CD4-positive, alpha-beta T cell (primary cell): ENCODE measurements around the gene PDE9A. TPM values are rescaled to one million over a fixed set of nuclear protein-coding genes. Genes with fewer than 3 reads are reported as not detected.

Source experiments
- ATAC-seq: fragments of 200-7000 bp; cut with Tn5 transposase; one replicate; pipeline ENCODE4 v1.10.0; 2022; ENCODE audit warnings: mild to moderate bottlenecking; ENCODE audit not compliant: poor library complexity
- CTCF ChIA-PET: fragments of 350-600 bp; sonication (Branson Sonifier 250); formaldehyde crosslinking; loops from one replicate; lab custom pipeline; 2021; ENCODE audit warnings: antibody characterized with exemption, inconsistent platforms; lab: Charles Lee
- POLR2A ChIA-PET: fragments of 350-600 bp; sonication (Branson Sonifier 250); formaldehyde crosslinking; loops from one replicate; lab custom pipeline; 2021; ENCODE audit warnings: antibody characterized with exemption, inconsistent platforms; lab: Charles Lee
- DNase-seq, 14 experiments: peaks; one replicate each; pipeline ENCODE4 v3.0.0-alpha.2; 2013 to 2020; ENCODE audit warnings: mixed read lengths in 2 of 14
- H3K27ac ChIP-seq, 2 donors: one replicate each; pipeline versions ENCODE4 v1.5.1 to v1.7.0; 2013; ENCODE audit warnings: low read length in 2 of 2, low read depth in 1 of 2, mild to moderate bottlenecking in 1 of 2
- H3K27me3 ChIP-seq, 2 experiments: 1 replicate in 1 of 2; 2 replicates in 1 of 2; pipeline versions ENCODE4 v1.6.1 to v1.7.0; 2013; ENCODE audit warnings: low read length in 2 of 2, control low read depth in 1 of 2, mild to moderate bottlenecking in 1 of 2, moderate library complexity in 1 of 2; ENCODE audit not compliant: insufficient read depth in 2 of 2, control insufficient read depth in 1 of 2
- H3K36me3 ChIP-seq: one replicate; pipeline ENCODE4 v1.6.1; 2013; ENCODE audit warnings: low read length, control low read depth; ENCODE audit not compliant: insufficient read depth
- H3K4me1 ChIP-seq: one replicate; pipeline ENCODE4 v1.6.1; 2013; ENCODE audit warnings: low read length, control low read depth; ENCODE audit not compliant: insufficient read depth
- H3K4me3 ChIP-seq: one replicate; pipeline ENCODE4 v1.5.1; 2013; ENCODE audit warnings: mild to moderate bottlenecking, low read length, moderate library complexity
- H3K9me3 ChIP-seq, 2 experiments: 1 replicate in 1 of 2; 2 replicates in 1 of 2; pipeline versions ENCODE4 v1.6.1 to v1.7.0; 2013; ENCODE audit warnings: low read length in 2 of 2, mild to moderate bottlenecking in 2 of 2, control low read depth in 1 of 2, moderate library complexity in 1 of 2; ENCODE audit not compliant: control insufficient read depth in 1 of 2, insufficient read depth in 1 of 2
- H3K27ac Mint-ChIP-seq: one replicate; pipeline ENCODE4 v1.8.0; 2020; ENCODE audit warnings: mixed read lengths
- H3K27me3 Mint-ChIP-seq: one replicate; pipeline ENCODE4 v1.8.0; 2021; ENCODE audit warnings: mixed read lengths
- H3K36me3 Mint-ChIP-seq: one replicate; pipeline ENCODE4 v1.8.0; 2021; ENCODE audit warnings: low read depth, mixed read lengths
- H3K4me1 Mint-ChIP-seq: one replicate; pipeline ENCODE4 v1.8.0; 2021; ENCODE audit warnings: low read depth, mixed read lengths
- H3K4me3 Mint-ChIP-seq: one replicate; pipeline ENCODE4 v1.8.0; 2020; ENCODE audit warnings: mild to moderate bottlenecking, mixed read lengths
- H3K9me3 Mint-ChIP-seq: one replicate; pipeline ENCODE4 v1.8.0; 2020; ENCODE audit warnings: mixed read lengths
- CTCF ChIP-seq: fragments of 200-600 bp; IDR thresholded peaks from one replicate; pipeline ENCODE4 v1.8.0; 2022; ENCODE audit warnings: antibody characterized with exemption, mild to moderate bottlenecking
- intact Hi-C, 2 experiments: fragments of 100-400 bp; cut with DNase I in 1 of 2; cut with micrococcal nuclease in 1 of 2; formaldehyde crosslinking; loops; one replicate each; pipeline versions ENCODE4 v1.15.1 to v1.9.0; 2023 to 2025; cut with DNase I, micrococcal nuclease
- total RNA-seq, 174 experiments: library from RNA in 2 of 174; stranded (reverse) in 2 of 174; gene quantifications; one replicate each; pipeline ENCODE4 v1.2.3 and lab custom pipeline; 2021 to 2026

Gene PDE9A
- total RNA-seq, 2 experiments from 2014 or later = 12.6 to 13.2 TPM

DNA sequence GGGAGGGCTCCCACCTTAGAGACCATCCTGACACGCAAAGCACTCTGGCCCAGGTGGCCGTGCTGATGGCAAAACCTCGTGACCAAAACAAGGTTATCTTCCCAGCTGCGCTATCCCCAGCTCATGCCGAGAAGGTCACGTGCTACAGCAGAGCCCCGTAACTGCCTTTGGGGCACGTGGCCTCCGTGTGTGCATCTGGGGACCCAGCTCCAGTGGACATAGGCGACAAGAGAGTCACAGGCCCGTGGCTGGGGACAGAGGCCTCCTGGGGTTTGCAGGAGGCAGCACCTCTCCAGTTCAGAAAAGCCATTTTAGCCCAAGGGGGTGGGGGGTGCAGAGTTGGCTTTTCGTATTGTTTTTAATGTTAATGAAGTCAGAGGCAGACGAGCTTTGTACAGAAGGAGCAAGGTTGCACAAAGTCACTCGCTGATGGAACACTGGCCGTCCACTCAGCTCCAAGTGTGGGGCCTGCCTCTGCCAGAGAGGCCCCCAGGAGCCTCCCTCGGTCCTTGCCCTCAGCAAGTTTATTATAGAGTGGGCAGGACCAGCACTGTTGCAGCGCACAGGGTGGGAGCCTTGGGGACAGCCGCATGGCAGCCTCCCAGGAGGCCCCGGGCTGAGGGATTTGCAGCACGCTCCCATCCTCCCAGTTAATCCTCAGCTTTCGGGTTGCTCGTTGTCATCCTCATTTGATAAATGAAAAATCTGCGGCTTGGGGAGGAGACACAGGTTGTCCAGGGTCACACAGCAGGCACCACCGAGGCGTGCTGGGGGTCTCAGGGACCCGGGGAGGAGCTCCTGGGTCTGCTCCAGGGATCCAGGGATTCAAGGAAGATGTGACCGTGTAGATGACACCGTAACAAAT, 8.0 kb upstream of the PDE9A start:
- ChIA-PET CTCF (no interaction called here), POLR2A (interaction anchor here (1.3 kb wide), 1 partner anchor 7 kb away, joined by 3 read pairs; no protein-coding TSS in a partner anchor)
- no peak overlapping the region for H3K4me3 ChIP-seq
- H3K36me3 ChIP-seq = no peaks in the 10 kb centered on the region
- no peaks in the 10 kb centered on the region for H3K27me3 ChIP-seq
- intact Hi-C loops = no loop called here
- H3K27ac ChIP-seq = no peak overlapping the region
- H3K9me3 ChIP-seq = no peaks in the 10 kb centered on the region
- no peak for ATAC-seq
- Mint-ChIP-seq H3K9me3 (no peaks in the 10 kb centered on the region), H3K27ac (no peak overlapping the region), H3K4me1 (no peaks in the 10 kb centered on the region), H3K27me3 (peaks cover 5% of the 10 kb centered on the region), H3K4me3 (no peak overlapping the region), H3K36me3 (no peaks in the 10 kb centered on the region)
- DNase-seq = no peak
- no peak for TF ChIP-seq CTCF
- no peaks in the 10 kb centered on the region for H3K4me1 ChIP-seq

GRCh38 chr21:42646076-42646825, 7.2 kb upstream of the PDE9A start:
- POLR2A ChIA-PET = no interaction called here
- no peak for TF ChIP-seq CTCF
- Mint-ChIP-seq H3K27ac (no peak overlapping the region), H3K4me3 (no peak overlapping the region), H3K27me3 (peaks cover 5% of the 10 kb centered on the region), H3K9me3 (no peaks in the 10 kb centered on the region), H3K36me3 (no peaks in the 10 kb centered on the region), H3K4me1 (no peaks in the 10 kb centered on the region)
- DNase-seq (no peak), ATAC-seq (no peak)
- no peak overlapping the region for H3K27ac ChIP-seq
- intact Hi-C loops = no loop called here
- H3K9me3 ChIP-seq = no peaks in the 10 kb centered on the region
- CTCF ChIA-PET = no interaction called here
- H3K4me1 ChIP-seq = no peaks in the 10 kb centered on the region
- H3K4me3 ChIP-seq = no peak overlapping the region
- no peaks in the 10 kb centered on the region for H3K36me3 ChIP-seq
- no peaks in the 10 kb centered on the region for H3K27me3 ChIP-seq

GRCh38 chr21:42646836-42647235, 6.6 kb upstream of the PDE9A start:
- ChIA-PET CTCF (no interaction called here), POLR2A (no interaction called here)
- Histone ChIP-seq H3K9me3 (no peaks in the 10 kb centered on the region), H3K4me3 (no peak overlapping the region), H3K27ac (no peak overlapping the region), H3K4me1 (no peaks in the 10 kb centered on the region), H3K36me3 (no peaks in the 10 kb centered on the region), H3K27me3 (no peaks in the 10 kb centered on the region)
- peaks cover 4% of the 10 kb centered on the region for H3K27me3 Mint-ChIP-seq
- H3K27ac Mint-ChIP-seq = no peak overlapping the region
- no peaks in the 10 kb centered on the region for H3K36me3 Mint-ChIP-seq
- TF ChIP-seq CTCF = no peak
- no peaks in the 10 kb centered on the region for H3K4me1 Mint-ChIP-seq
- no peaks in the 10 kb centered on the region for H3K9me3 Mint-ChIP-seq
- no peak for ATAC-seq
- no peak for DNase-seq
- H3K4me3 Mint-ChIP-seq = no peak overlapping the region
- intact Hi-C loops = no loop called here
